Subcutaneous adipose tissue (tissue), 4 donors: ENCODE data around the gene PCNX2. TPM values are rescaled to one million over a fixed set of nuclear protein-coding genes. Genes with fewer than 3 reads are reported as not detected.

Source experiments
- total RNA-seq, 4 donors: library from RNA; depleted of rRNA; stranded (reverse); fragments of >200 nt; gene quantifications; one replicate each; pipeline ENCODE4 v1.1.0, GENCODE V29; 2016
- TF ChIP-seq, protein P1 (sequence below): fragments of 450-650 bp; IDR thresholded peaks from one replicate; pipeline ENCODE4 v1.5.1; 2016; ENCODE audit warnings: low read depth, mild to moderate bottlenecking, control low read depth, antibody characterized with exemption, moderate library complexity

Gene PCNX2
- total RNA-seq, 4 donors from 2014 or later = 13.0 to 33.1 (median 18.4) TPM

DNA sequence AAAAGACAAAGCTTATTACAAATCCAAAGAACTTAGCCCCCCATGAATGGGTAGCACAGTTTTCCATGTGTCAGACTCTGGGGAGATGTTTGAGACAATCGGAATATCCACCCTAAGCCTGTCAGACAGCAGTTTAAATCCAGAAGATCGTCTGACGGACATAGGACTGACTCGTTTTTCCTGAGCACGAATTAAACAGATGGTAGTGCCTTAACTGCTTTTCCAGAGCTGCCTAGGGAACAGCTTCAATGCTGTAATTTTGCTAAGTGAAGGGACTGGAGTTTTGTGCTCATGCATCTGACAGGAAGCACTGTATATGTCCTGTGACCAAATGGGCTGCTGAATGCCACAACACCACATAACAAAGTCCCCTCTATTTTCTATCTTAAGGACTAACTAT, 48.6 kb downstream of the PCNX2 start:
- TF ChIP-seq, protein P1, sequence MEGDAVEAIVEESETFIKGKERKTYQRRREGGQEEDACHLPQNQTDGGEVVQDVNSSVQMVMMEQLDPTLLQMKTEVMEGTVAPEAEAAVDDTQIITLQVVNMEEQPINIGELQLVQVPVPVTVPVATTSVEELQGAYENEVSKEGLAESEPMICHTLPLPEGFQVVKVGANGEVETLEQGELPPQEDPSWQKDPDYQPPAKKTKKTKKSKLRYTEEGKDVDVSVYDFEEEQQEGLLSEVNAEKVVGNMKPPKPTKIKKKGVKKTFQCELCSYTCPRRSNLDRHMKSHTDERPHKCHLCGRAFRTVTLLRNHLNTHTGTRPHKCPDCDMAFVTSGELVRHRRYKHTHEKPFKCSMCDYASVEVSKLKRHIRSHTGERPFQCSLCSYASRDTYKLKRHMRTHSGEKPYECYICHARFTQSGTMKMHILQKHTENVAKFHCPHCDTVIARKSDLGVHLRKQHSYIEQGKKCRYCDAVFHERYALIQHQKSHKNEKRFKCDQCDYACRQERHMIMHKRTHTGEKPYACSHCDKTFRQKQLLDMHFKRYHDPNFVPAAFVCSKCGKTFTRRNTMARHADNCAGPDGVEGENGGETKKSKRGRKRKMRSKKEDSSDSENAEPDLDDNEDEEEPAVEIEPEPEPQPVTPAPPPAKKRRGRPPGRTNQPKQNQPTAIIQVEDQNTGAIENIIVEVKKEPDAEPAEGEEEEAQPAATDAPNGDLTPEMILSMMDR = no peak

- TF ChIP-seq, protein P1 = no peak
Measured at GRCh38 chr1:233245191-233245765, 50.2 kb downstream of the PCNX2 start.

GRCh38 chr1:233244183-233244582, 51.3 kb downstream of the PCNX2 start:
- TF ChIP-seq, protein P1 = no peak

GRCh38 chr1:233242827-233243483, 52.6 kb downstream of the PCNX2 start:
- TF ChIP-seq, protein P1 = no peak

DNA sequence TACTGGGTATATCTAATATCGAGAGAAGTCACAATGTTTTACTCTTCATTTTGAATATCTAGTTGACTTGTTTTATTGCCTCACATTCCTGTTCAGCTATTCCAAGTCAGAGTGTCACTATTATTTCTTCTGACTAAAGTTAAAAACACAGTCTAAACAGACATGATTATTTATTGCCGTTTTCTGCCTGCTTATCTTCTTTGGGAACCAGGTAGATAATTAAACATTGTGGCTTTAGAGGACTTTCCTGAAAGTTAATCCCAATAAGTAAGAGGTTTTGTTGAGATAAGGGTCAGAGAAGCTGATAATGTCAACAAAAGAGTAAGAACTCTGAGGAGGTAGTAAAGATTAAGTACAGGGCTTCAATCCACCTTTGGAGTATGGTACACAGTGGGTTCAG, 53.8 kb downstream of the PCNX2 start:
- TF ChIP-seq, protein P1 = no peak

DNA sequence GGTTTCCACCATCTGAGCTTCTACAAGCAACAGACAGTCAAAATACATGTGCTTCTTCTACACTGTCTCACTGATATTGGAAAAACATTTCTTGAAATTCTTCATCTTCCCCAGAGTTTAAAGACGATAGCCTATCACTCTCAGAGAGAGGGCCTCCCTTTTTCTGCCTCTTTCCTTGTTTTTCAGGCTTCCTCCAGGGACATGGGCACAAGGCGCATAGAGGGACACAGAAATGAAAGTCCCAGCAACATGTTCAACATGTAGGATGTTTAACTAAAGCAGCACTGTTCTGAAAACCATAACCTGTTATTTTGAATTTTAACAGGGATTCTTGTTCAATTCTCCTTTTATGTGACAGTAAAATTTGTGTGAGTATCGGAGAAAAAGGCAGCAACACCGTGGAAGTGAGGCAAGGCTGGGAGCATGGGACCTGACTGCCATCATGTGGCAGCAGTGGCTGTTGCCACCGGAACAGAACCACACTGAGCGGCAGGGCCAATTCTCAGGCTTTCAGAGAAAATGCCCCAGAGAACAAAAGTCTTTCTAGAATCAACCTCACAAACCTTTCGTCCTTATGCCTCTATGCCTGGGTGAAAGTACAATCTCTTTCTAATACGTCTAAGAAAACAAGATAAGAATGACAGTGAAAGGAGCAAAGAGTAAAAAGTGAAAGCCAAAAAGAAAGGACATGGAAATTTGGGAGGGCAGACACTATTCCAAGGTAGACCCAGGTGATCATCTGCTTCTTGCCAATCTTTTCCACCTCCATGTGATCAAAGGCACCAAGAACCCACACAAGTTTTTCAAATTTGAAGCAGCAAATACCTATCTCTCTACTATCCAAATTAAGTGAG, 54.5 kb downstream of the PCNX2 start:
- TF ChIP-seq, protein P1 = no peak

- TF ChIP-seq, protein P1 = no peak
Measured at GRCh38 chr1:233240371-233240770, 55.2 kb downstream of the PCNX2 start.
